ENCODE measurements around the gene ERI3.

DNA sequence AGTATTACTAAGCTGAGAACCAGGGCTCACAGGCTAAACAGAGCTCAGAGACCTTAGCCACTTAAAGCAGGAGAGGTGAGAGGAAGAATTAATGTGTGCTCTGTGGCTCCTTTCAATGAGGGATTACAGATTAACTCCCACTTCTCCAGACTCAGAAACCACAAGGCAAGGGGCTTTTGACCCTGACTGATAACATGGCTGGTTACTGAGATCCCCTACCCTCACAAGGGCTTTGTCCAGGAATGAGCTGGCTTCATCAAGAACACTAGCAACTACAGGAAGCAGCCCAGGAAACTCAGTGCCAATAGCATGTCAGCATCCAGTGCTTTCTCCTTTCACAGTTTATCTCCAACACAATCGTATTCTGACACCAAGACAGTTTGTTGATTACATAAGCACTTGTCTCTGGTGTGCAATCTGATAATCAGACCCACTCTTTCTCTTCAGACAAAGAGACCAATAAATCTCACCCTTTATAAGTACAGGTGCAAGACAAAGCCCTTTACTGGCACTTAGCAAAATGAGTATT lies 38.8 kb downstream of the ERI3 start:
- no peak for TF ChIP-seq BCOR (IDR thresholded peaks at IDR 0.05)
- no peak for TF ChIP-seq YY1 (IDR thresholded peaks at IDR 0.05; ENCODE audit: borderline replicate concordance in 1 of 3, control insufficient read depth in 1 of 3, extremely low read depth in 1 of 3, insufficient read depth in 3 of 3, insufficient read length in 1 of 3, insufficient replicate concordance in 2 of 3, low read depth in 1 of 3, low read length in 2 of 3)
- no peak for TF ChIP-seq CTCF (IDR thresholded peaks at IDR 0.05 in 2 of 3, conservative IDR thresholded peaks at IDR 0.05 in 1 of 3; ENCODE audit: insufficient read depth in 2 of 3, low read depth in 1 of 3, low read length in 3 of 3)
- TF ChIP-seq ZBTB43 (CRISPR knock-in tag; IDR thresholded peaks at IDR 0.05) = no peak
- TF ChIP-seq MTA3 (IDR thresholded peaks at IDR 0.05; ENCODE audit: borderline replicate concordance) = no peak
- TF ChIP-seq EP300 (IDR thresholded peaks at IDR 0.05; ENCODE audit: low read length) = no peak
- TF ChIP-seq CBX8 (IDR thresholded peaks at IDR 0.05; ENCODE audit: borderline replicate concordance, extremely low read depth, low read depth, low read length, poor library complexity, severe bottlenecking) = no peak
- TF ChIP-seq EZH2 (IDR thresholded peaks at IDR 0.05; ENCODE audit: borderline replicate concordance, low read depth, low read length) = no peak
- no peak for TF ChIP-seq MAX (CRISPR knock-in tag; IDR thresholded peaks at IDR 0.05)
